Astrocyte (in vitro differentiated cells and primary cell): ENCODE measurements around the gene ATP13A1. TPM values are rescaled to one million over a fixed set of nuclear protein-coding genes. Genes with fewer than 3 reads are reported as not detected.

ENCODE experiments used
- DNase-seq: peaks from one replicate; pipeline ENCODE4 v3.0.0-alpha.2; 2010; ENCODE audit warnings: low read depth
- FAIRE-seq: peaks from 2 replicates; lab custom pipeline; 2011; peaks lifted over from hg19 to GRCh38; lab: Jason Lieb, UNC
- H2AFZ ChIP-seq: 2 replicates; pipeline ENCODE4 v1.6.0; 2012; ENCODE audit warnings: low read depth, low read length, inconsistent platforms
- H3K27ac ChIP-seq: 2 replicates; pipeline ENCODE4 v1.5.1; 2011; ENCODE audit warnings: low read depth, low read length, inconsistent platforms
- H3K27me3 ChIP-seq: 2 replicates; pipeline ENCODE4 v1.6.0; 2011; ENCODE audit warnings: low read length, inconsistent platforms; ENCODE audit not compliant: insufficient read depth
- H3K36me3 ChIP-seq: 2 replicates; pipeline ENCODE4 v1.5.1; 2011; ENCODE audit warnings: low read length, inconsistent platforms; ENCODE audit not compliant: insufficient read depth
- H3K4me1 ChIP-seq: 2 replicates; pipeline ENCODE4 v1.5.1; 2011; ENCODE audit warnings: low read length, inconsistent platforms; ENCODE audit not compliant: insufficient read depth
- H3K4me2 ChIP-seq: 2 replicates; pipeline ENCODE4 v1.6.0; 2012; ENCODE audit warnings: low read length, inconsistent platforms
- H3K4me3 ChIP-seq: 2 replicates; pipeline ENCODE4 v1.5.1; 2011; ENCODE audit warnings: low read depth, mild to moderate bottlenecking, low read length, inconsistent platforms; ENCODE audit not compliant: insufficient read depth
- H3K79me2 ChIP-seq: 2 replicates; pipeline ENCODE4 v1.6.0; 2012; ENCODE audit warnings: mild to moderate bottlenecking, low read length, inconsistent platforms; ENCODE audit not compliant: insufficient read depth
- H3K9ac ChIP-seq: 2 replicates; pipeline ENCODE4 v1.6.0; 2012; ENCODE audit warnings: mild to moderate bottlenecking, low read length, inconsistent platforms
- H3K9me3 ChIP-seq: 2 replicates; pipeline ENCODE4 v1.5.1; 2012; ENCODE audit warnings: low read depth, mild to moderate bottlenecking, low read length, inconsistent platforms; ENCODE audit not compliant: insufficient read depth
- H4K20me1 ChIP-seq: 2 replicates; pipeline ENCODE4 v1.6.0; 2012; ENCODE audit warnings: low read length, inconsistent platforms; ENCODE audit not compliant: insufficient read depth
- H3K27ac Mint-ChIP-seq: one replicate; pipeline ENCODE4 v1.8.0; 2021; ENCODE audit warnings: mild to moderate bottlenecking, mixed read lengths; ENCODE audit not compliant: unreplicated experiment
- H3K27me3 Mint-ChIP-seq: one replicate; pipeline ENCODE4 v1.8.0; 2021; ENCODE audit warnings: low read depth, mixed read lengths; ENCODE audit not compliant: unreplicated experiment
- H3K36me3 Mint-ChIP-seq: one replicate; pipeline ENCODE4 v1.8.0; 2021; ENCODE audit warnings: low read depth, mixed read lengths; ENCODE audit not compliant: unreplicated experiment
- H3K4me1 Mint-ChIP-seq: one replicate; pipeline ENCODE4 v1.8.0; 2021; ENCODE audit warnings: low read depth, mixed read lengths; ENCODE audit not compliant: unreplicated experiment
- H3K4me3 Mint-ChIP-seq: one replicate; pipeline ENCODE4 v1.8.0; 2021; ENCODE audit warnings: mild to moderate bottlenecking, moderate library complexity, mixed read lengths; ENCODE audit not compliant: unreplicated experiment
- H3K9me3 Mint-ChIP-seq: one replicate; pipeline ENCODE4 v1.8.0; 2021; ENCODE audit warnings: mild to moderate bottlenecking, mixed read lengths; ENCODE audit not compliant: unreplicated experiment
- CTCF ChIP-seq: IDR thresholded peaks from 2 replicates; pipeline ENCODE4 v1.5.1; 2011; ENCODE audit warnings: low read depth, mild to moderate bottlenecking, inconsistent platforms, low read length, moderate library complexity; ENCODE audit not compliant: insufficient read depth
- EZH2 ChIP-seq: IDR thresholded peaks from 2 replicates; pipeline ENCODE4 v1.6.1; 2012; ENCODE audit warnings: mild to moderate bottlenecking, low read length, inconsistent platforms; ENCODE audit not compliant: insufficient read depth
- total RNA-seq: library from RNA; stranded (reverse); gene quantifications from 2 replicates; pipeline ENCODE4 v1.2.1, GENCODE V29; 2021

Gene ATP13A1
- total RNA-seq, 1 donor from 2014 or later, result 65.2 TPM

GRCh38 chr19:19630426-19630825 is 33.0 kb downstream of the ATP13A1 start:
- no peak overlapping the region for H3K4me3 Mint-ChIP-seq
- no peak for TF ChIP-seq EZH2
- TF ChIP-seq CTCF, result no peak

DNA sequence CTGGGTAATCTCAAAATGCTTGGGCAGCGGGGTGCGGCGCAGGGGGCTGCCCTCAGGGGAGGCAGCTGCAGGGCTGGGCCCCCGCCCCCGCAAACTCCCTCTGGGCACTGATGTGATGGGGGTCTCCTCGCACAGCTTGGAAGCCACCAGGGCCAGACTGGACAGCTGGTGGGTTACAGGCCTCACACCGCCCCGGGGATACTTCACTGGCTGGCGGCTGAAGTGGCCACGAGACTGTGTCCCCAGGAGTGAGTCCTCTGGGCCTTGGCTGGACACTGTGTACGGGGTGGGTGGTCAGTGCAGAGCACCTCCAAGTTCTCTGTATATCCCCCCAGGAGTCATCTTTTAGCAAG is 33.4 kb downstream of the ATP13A1 start:
- Histone ChIP-seq H3K9ac (no peak overlapping the region), H3K4me3 (no peak overlapping the region), H3K27me3 (no peaks in the 10 kb centered on the region), H3K9me3 (no peaks in the 10 kb centered on the region), H3K4me2 (no peak overlapping the region), H3K4me1 (peaks cover 12% of the 10 kb centered on the region), H3K36me3 (peaks cover 5% of the 10 kb centered on the region), H2AFZ (no peak overlapping the region), H4K20me1 (peaks cover 6% of the 10 kb centered on the region), H3K27ac (no peak overlapping the region), H3K79me2 (no peaks in the 10 kb centered on the region)
- Mint-ChIP-seq H3K36me3 (peaks cover 27% of the 10 kb centered on the region), H3K4me3 (no peak overlapping the region), H3K9me3 (no peaks in the 10 kb centered on the region), H3K27ac (no peak overlapping the region), H3K4me1 (no peaks in the 10 kb centered on the region), H3K27me3 (no peaks in the 10 kb centered on the region)
- no peak for FAIRE-seq
- DNase-seq, result no peak
- no peak for TF ChIP-seq EZH2
- TF ChIP-seq CTCF, result no peak

More at GRCh38 chr19:19630426-19630825, 33.0 kb downstream of the ATP13A1 start:
- H3K27me3 Mint-ChIP-seq, result no peaks in the 10 kb centered on the region
- FAIRE-seq (no peak), DNase-seq (no peak)
- no peaks in the 10 kb centered on the region for H3K4me1 Mint-ChIP-seq
- no peak overlapping the region for H2AFZ ChIP-seq
- no peaks in the 10 kb centered on the region for H3K79me2 ChIP-seq
- H3K27ac Mint-ChIP-seq, result no peak overlapping the region
- no peak overlapping the region for H3K27ac ChIP-seq
- no peak overlapping the region for H3K9ac ChIP-seq
- H3K9me3 Mint-ChIP-seq, result no peaks in the 10 kb centered on the region
- no peak overlapping the region for H3K4me3 ChIP-seq
- H3K36me3 Mint-ChIP-seq, result peaks cover 30% of the 10 kb centered on the region
- peaks cover 6% of the 10 kb centered on the region for H4K20me1 ChIP-seq
- peaks cover 6% of the 10 kb centered on the region for H3K36me3 ChIP-seq
- peaks cover 12% of the 10 kb centered on the region for H3K4me1 ChIP-seq
- H3K9me3 ChIP-seq, result no peaks in the 10 kb centered on the region
- H3K4me2 ChIP-seq, result no peak overlapping the region
- no peaks in the 10 kb centered on the region for H3K27me3 ChIP-seq

DNA sequence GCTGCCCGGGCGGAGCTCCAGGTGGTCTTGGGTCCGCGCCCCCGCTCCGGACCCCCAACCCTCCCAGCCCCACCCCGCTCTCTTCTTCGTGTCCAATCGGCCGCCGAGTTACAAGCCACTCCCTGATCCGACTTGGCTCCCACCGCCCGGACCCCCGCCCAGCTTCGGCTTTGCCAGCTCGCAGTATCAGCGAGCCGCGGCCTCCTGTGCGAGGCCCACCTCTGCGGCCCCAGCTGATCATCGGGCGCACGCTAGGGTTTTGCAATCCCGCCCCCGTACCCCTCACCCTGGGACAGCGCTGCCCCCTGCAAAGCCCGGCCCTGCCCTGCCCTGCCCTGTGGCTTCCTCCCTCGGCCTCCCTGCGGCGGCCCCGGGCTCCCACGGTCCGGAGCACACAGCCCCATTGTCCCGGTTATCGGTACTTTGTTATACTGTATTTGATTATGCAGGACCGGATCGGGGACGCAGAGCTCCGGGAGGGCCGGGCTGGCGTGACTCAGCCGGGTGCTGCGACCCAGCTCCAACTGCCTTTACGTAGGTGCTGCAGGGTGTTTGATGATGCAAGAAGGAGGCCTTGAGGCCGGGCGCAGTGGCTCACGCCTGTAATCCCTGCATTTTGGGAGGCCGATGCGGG is 34.9 kb downstream of the ATP13A1 start:
- H3K27me3 Mint-ChIP-seq, result no peaks in the 10 kb centered on the region
- H3K27me3 ChIP-seq, result no peaks in the 10 kb centered on the region
- H3K27ac ChIP-seq, result no peak overlapping the region
- peaks cover 12% of the 10 kb centered on the region for H3K4me1 ChIP-seq
- FAIRE-seq (no peak), DNase-seq (peak; percentile 76)
- H3K9ac ChIP-seq, result peak overlapping the region; percentile 31
- H3K4me1 Mint-ChIP-seq, result no peaks in the 10 kb centered on the region
- peak overlapping the region; percentile 74 for H3K4me3 Mint-ChIP-seq
- TF ChIP-seq CTCF (no peak), EZH2 (no peak)
- no peaks in the 10 kb centered on the region for H3K9me3 ChIP-seq
- H3K36me3 ChIP-seq, result peaks cover 5% of the 10 kb centered on the region
- H3K4me3 ChIP-seq, result peak overlapping the region; percentile 25
- peaks cover under 1% of the 10 kb centered on the region for H4K20me1 ChIP-seq
- peak overlapping the region; percentile 82 for H3K4me2 ChIP-seq
- H3K27ac Mint-ChIP-seq, result peak overlapping the region; percentile 53
- H3K36me3 Mint-ChIP-seq, result peaks cover 24% of the 10 kb centered on the region
- H2AFZ ChIP-seq, result no peak overlapping the region
- no peaks in the 10 kb centered on the region for H3K79me2 ChIP-seq
- H3K9me3 Mint-ChIP-seq, result no peaks in the 10 kb centered on the region
